ENCODE measurements around the gene UBASH3B. TPM values are rescaled to one million over a fixed set of nuclear protein-coding genes. Genes with fewer than 3 reads are reported as not detected.

The UBASH3B gene
- total RNA-seq, 1 experiment from 2014 or later = 8.0 TPM

DNA sequence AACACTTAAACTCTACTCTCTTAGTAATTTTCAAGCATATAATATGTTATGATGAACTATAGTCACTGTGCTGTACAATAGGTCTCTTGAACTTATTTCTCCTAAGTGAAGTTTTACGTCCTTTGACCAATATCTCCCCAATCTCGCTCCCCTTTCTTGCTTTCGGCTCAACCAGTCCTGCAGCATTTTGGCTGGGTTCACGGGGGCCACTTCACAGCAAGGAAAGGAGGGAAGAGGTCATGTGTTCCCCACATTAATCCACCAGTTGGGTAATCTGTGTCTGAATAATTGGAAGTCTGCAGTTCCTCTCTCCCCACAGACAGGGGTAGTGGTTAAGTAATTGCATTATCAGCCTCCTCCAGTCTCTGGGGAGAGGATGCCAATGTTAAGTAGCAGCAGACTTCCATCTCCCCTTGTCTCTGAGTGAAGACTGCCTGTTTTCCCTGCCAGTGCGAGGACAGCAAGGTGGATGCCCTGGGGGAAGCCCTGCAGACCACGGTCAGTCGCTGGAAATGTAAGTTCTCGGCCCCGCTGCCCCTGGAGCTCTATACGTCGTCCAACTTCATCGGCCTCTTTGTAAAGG is 123.6 kb downstream of the UBASH3B start:
- H3K4me2 ChIP-seq (ENCODE audit: insufficient read depth, insufficient read length, low read length) = no peak overlapping the region
- H3K4me3 Mint-ChIP-seq = no peak overlapping the region

More for the DNA sequence above, 123.6 kb downstream of the UBASH3B start:
- Histone ChIP-seq H3T11ph (ENCODE audit: low read length) (no peak overlapping the region), H4K5ac (ENCODE audit: insufficient read length, low read depth, low read length) (no peak overlapping the region), H2BK20ac (ENCODE audit: low read depth, low read length, poor library complexity, severe bottlenecking) (no peak overlapping the region), H2AK5ac (ENCODE audit: insufficient read length, low read length) (no peak overlapping the region), H3K56ac (ENCODE audit: insufficient read length, low read depth, low read length) (no peak overlapping the region), H3K79me1 (ENCODE audit: insufficient read depth, low read depth, low read length, poor library complexity, severe bottlenecking) (no peaks in the 10 kb centered on the region), H3K9ac (ENCODE audit: extremely low read depth, insufficient read length, low read length) (no peak overlapping the region), H3K4ac (ENCODE audit: low read depth, low read length) (no peak overlapping the region), H3K27me3 (ENCODE audit: insufficient read depth, low read length) (no peaks in the 10 kb centered on the region), H4K20me1 (ENCODE audit: control insufficient read depth, insufficient read depth, insufficient read length) (no peaks in the 10 kb centered on the region), H2BK15ac (ENCODE audit: low read depth, low read length) (no peak overlapping the region), H2BK120ac (ENCODE audit: low read depth, low read length, poor library complexity, severe bottlenecking) (no peak overlapping the region), H4K8ac (replicated peaks; ENCODE audit: insufficient read length, low read depth, low read length) (no peak overlapping the region), H3K4me1 (ENCODE audit: insufficient read depth, low read length) (no peaks in the 10 kb centered on the region), H4K91ac (ENCODE audit: insufficient read length, low read depth, low read length) (no peak overlapping the region), H2BK12ac (ENCODE audit: insufficient read length, low read depth, low read length) (no peak overlapping the region), H2BK5ac (ENCODE audit: insufficient read length, low read length) (no peak overlapping the region), H3K14ac (ENCODE audit: insufficient read depth, low read length) (no peak overlapping the region), H3K23ac (ENCODE audit: insufficient read length, low read depth, low read length) (no peak overlapping the region), H3K9me3 (ENCODE audit: control insufficient read depth, low read depth, low read length) (no peaks in the 10 kb centered on the region), H3K18ac (ENCODE audit: insufficient read length, low read depth, low read length) (no peak overlapping the region), H3K79me2 (ENCODE audit: insufficient read depth, low read length) (no peaks in the 10 kb centered on the region), H3K27ac (ENCODE audit: insufficient read length, low read depth, low read length) (no peak overlapping the region), H2AFZ (ENCODE audit: low read length) (no peak overlapping the region), H3K23me2 (ENCODE audit: insufficient read length, low read depth, low read length, poor library complexity, severe bottlenecking) (no peaks in the 10 kb centered on the region)
- no peaks in the 10 kb centered on the region for H3K9me3 Mint-ChIP-seq
- H3K27ac Mint-ChIP-seq = no peak overlapping the region
- WGBS (ENCODE audit: extremely low coverage, insufficient read length, low lambda C conversion rate) = no CpG with 5 or more reads among the region's 12 CpGs
- TF ChIP-seq CTCF (conservative IDR thresholded peaks at IDR 0.05) = no peak
- H3K36me3 Mint-ChIP-seq (ENCODE audit: insufficient read depth in 1 of 3, low read depth in 3 of 3) = no peaks in the 10 kb centered on the region
- H3K27me3 Mint-ChIP-seq (ENCODE audit: low read depth) = no peaks in the 10 kb centered on the region
- DNase-seq = no peak
- H3K4me1 Mint-ChIP-seq = peaks cover 6 to 19% of the 10 kb centered on the region in 2 experiments
